Inferior parietal cortex (tissue), 1 donor: ENCODE measurements around the gene PTPRE.

Experiments used
- DNase-seq: peaks from one replicate; pipeline ENCODE4 v3.0.0-alpha.2; 2016; ENCODE audit errors: extremely low spot score

Gene PTPRE

DNA sequence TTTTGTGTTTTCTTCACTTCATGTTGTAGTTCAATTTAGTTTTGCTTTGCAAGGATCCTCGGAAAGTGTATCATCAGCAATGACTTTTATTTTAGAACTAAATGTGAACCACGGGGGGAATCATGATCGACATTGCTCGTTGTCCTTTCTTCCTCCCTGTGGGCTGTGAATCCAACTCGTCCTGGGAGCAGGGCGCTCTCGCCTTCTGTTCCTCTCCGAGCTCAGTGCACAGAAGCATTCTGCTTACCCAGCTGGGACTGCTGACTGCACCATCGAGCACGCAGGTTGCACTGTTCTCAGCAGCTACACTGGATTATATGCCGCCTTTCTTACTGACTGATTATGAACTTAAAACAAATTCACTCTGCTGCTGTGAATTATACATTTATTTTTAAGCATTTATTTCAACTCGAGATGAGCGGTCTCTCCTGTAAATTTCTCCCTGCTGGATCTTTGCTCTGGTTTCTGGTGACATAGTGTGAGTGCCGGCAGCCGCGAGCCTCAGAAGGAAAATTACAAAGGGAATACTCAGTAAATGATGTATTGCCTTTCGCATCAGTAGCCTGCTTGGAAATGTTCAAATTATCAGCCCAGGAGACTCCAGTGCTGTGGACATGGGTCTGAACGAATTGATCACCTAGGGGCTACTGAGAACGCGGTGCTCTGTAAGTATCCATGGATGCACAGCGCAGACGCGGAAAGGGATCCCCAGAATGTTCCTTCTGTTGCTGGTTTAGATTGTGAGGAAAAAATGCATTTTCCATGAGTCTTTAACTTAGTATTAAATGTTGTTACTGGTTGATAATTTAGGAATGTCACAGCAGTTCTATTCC is 92.6 kb downstream of the PTPRE start:
- DNase-seq = peak; percentile 66

DNA sequence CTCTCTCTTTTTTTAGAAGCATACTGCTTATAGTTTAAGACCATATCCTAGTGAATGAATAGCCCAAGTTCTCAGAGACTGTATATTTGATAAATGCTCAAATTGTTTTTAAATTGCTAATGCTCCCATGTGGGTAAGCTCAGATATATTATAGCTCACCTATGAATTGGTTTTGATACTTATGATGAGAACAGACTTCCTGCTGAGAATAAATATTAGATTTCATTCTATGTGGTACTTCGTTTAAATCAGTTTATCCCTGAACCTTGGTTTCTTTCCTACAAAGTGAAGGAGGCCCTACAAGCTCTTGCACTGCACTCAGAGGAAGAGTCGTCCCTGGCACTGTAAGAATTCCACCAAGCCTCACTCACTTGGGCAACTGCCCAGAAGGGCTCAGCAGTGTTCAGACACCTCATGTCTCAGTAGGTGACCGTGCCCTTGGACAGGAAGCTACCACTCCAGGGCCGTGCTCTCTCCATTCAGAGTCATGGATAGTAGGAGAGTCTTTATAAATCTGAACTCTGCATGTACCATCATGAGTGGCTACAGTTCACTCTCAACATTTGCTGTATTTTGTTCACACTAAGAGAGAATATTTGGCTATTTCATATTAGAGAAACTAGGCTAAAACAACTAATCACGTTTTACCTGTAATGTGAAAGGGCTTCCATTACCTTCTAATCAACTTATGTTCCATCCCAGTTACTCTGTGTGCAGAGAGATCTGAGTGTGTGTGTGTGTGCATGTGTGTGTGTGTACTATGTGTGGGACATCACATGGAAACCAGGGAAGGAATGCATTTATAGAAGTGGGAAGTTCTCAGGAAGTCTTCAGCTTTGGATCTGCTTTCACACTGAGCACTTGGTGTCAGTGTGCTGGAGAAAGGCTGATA is 93.8 kb downstream of the PTPRE start:
- DNase-seq = peak; percentile 47

- no peak for DNase-seq
Observed at GRCh38 chr10:128001363-128001745, 94.5 kb downstream of the PTPRE start.

DNA sequence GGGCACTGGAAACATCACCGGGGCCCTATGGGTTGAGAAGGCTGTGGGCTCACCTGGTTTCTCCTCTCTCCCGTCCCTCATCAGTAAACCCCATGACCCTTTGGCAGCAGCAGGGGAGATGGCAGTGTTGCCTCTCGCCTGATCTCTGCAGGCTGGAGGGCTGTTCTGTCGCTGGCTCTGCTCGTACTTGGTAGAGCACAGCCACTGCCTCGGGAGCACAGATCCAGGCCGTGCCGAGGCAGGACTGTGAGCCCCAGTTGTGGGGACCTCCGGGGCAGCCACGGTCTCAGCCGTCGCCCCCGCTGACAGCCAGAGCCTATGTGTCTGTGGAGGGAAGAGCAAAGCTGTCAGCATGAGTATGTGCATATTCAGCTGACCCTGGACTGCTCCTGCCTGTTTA is 94.9 kb downstream of the PTPRE start:
- no peak for DNase-seq

DNA sequence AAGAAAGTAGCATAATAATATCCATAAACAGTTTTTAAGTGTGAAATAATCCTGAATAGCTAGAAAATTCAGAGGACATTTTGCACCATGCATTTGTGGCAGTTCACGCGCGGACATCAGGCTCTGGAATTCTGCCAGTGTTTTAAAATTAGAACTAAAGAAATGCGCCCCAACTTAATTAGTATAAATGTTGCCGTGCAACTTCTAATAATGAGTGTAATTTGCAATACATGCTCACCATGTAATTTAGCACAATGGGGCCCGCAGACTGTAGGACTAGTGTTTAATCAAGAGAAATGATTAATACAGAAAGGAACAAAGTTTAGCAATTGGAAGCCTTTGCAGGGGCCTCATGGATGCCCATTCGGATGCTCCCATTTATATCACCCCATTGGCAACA is 96.6 kb downstream of the PTPRE start:
- no peak for DNase-seq

DNA sequence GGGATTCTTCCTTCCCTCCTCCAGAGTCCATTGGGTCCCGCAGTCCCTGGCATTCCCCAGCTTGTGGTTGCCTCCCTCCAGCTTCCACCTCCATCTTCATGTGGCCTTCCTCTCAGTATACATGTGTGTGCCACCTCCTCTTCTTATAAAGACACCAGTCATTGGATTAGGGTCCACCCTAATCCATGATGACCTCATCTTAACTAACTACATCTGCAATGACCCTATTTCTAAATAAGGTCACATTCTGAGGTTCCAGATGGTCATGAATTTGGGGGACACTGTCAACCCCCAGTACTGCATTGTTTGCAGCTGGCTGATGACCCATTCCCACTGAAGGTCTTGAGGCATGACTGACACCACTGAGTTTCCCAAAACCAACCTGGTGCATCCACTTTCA is 99.0 kb downstream of the PTPRE start:
- DNase-seq = no peak

GRCh38 chr10:128007056-128007455 is 100.2 kb downstream of the PTPRE start:
- no peak for DNase-seq

- DNase-seq = no peak
Observed at GRCh38 chr10:128007971-128008370, 101.1 kb downstream of the PTPRE start.

DNA sequence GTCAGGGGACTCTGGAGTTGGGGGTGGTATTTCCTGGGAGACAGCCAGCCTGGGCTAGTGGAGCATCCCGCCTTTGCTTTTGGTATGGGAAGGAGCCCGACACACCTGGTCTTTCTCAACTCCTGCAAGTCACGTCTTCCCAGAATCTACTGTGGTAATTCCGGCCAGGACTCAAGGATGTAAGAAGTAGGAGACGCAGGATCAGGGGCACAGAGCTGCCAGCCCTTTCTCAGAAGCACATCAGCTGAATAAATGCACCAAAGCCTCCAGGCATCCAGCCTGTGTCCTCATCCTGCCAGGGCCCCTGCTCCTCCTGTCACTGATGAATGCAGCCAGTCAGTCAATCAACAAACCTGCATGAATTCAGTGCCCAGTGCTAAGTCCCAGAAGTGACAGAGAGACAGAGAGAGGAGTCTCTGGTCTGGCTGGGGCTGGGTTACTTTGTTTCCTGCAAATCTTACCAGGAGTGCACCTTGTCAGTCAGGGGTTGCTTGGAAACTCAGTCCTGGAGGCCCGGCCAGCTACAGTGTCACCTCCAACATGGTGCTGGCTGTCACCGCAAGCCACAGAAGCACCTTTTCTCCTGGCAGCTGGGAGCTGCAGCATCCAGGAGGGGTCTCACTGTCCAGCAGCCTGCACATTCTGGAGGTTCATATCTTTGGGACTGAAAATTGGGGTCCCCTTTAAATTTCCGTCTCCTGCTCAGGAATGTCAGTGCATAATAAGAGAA is 101.8 kb downstream of the PTPRE start:
- no peak for DNase-seq

DNA sequence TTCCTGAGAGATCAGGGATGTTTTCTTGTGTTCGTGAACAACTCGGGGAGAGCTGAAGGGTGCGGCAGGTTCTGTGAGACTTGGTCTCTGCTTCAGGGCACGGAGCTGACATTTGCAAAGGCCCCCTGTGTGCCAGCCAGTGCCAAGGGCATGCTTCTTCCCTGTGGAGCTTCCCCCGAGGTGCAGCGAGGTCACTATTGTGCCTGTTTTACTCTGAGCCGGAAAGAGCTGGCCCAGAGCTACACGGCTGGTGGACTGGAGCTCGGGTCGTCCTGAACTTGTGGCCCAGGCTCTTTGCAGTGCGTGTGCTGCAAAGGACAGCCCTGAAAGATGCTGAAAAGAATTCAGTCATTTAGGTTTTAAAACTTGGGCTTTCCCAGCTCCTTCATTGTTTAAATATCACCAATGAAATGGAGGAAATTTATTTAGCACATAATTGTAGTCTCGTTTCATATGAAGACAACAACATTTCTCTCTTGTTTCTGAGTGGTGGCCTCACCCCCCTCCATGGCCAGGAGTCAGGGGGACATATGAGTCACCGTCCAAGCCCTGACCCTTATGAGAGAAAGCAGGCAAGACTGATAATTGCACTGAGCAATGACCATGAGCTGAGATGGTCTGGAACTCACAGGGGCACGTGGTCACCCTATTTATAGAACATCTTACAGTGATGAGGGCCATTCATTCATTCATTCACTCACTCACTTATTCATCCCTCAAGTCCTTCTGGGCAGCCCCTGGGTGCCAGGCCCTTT is 102.6 kb downstream of the PTPRE start:
- DNase-seq = no peak

DNA sequence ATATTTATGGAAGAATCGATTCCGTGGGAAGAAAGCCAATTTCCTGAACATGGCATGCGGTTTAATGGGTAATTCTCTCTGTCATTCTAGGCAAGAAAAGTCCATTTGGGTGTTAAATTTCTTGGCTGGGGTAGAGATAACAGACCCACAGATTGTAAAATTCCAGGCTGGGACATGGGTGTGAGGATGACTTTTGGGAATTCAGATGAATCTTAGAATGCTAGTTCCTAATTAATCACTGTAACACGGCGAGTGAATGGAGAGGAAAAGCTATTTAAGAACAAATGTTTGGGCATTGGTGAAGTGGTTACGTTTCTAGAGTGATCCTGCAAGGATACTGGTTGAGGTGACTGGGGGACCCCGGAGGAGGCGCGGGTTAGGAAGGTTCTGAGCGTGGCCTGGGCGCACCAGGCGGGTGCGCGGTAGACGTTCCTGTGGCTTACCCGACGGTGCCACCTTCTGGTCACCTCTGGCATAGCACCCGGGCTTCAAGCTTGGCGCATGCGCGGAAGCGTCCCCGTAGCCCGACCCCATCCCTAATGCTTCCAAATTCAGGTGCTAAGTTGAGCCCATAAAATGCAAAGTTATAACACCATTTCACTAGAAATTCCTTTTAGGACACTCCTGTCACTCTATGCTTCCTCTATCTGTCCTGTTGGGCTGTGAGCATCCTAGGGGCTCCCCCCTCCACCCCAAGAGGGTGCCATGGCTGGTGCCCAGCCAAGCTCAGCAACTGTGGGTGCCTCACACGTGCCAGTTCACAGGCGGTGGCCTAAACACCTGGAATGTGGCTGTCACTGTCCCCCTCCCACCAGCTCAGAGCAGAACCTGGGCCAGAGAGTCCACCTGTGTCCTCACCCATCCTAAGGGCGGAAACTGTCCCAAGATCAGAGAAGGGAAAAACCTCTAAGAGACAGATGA is 104.4 kb downstream of the PTPRE start:
- peak; percentile 89 for DNase-seq

DNA sequence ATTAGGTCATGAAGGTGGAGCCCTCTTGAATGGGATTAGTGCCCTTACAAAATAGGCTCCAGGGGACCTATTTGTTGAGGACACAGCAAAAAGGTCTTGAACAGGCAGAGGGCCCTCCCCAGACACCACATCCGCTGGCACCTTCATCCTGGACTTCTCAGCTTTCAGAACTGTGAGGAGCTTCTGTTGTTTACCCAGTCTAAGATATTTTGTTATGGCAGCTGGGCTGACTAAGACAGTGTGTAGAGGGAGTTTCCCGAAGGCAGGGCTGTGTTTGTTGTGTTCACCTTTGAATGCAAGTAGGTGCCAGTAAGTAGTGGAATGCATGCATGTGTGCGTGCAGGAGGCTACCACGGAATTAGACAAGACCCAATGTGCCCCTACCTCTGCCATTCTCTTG is 106.7 kb downstream of the PTPRE start:
- no peak for DNase-seq

DNA sequence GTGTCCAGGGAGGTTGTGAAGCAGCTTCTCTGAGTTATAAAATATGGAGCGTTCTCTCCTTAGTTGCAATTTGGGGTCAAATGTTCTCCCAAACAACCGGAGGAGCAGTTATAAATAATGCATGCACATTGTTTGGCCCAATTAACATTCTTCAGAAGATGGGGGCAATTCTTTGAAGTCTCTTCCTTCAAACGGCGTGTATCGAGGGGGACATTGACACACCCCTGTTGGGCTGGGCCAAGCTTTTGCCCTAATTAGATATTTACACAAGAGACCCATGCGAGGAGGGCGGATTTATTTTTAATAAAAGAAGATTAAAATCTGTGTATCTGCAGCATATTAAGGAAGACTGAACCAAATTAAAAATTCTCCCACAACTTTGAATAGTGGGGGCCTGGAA is 107.3 kb downstream of the PTPRE start:
- no peak for DNase-seq

- DNase-seq = no peak
Observed at GRCh38 chr10:128016423-128017060, 109.6 kb downstream of the PTPRE start.

GRCh38 chr10:128017822-128018221 is 110.9 kb downstream of the PTPRE start:
- DNase-seq = no peak

DNA sequence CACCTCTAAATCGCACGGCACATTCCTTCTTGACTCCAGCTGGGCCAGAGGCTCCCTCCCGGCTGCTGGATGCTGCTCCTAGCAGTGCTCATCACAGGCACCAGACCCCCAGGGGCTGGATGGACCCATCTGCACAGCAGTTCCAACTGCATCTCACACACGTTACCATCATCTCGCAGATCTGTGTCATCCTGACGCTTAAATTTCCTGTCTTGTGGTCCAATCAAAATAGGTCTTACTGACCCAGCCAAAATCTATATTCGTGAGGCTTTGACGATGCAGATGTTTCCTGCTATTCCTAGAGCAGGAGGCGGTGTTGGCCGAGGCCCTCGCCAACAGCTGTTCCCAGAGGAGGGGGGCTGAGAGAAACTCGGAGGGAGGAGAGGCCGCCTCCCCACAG is 111.3 kb downstream of the PTPRE start:
- DNase-seq = peak; percentile 51

DNA sequence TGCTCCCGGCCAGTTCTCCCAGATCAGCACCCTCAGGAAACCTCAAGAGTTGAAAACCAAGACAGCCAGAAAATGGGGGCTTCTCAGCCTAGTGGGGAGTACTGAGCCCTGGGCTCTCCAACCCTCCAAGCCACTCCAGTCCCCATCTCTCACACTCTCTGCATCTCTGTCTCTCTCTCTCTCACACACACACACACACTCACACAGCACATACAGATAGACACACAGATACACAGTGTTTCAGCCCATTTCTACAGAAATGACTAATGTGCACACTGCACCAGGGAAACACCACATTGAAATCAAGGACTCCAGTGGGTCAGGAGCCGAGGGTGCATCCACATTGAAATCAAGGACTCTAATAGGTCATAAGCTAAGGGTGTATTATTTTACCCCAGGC is 111.8 kb downstream of the PTPRE start:
- no peak for DNase-seq

GRCh38 chr10:128022261-128023196 is 115.6 kb downstream of the PTPRE start:
- no peak for DNase-seq

- DNase-seq = no peak
Observed at GRCh38 chr10:128024426-128024825, 117.5 kb downstream of the PTPRE start.
